ENCODE results near the gene SYTL4.

DNA sequence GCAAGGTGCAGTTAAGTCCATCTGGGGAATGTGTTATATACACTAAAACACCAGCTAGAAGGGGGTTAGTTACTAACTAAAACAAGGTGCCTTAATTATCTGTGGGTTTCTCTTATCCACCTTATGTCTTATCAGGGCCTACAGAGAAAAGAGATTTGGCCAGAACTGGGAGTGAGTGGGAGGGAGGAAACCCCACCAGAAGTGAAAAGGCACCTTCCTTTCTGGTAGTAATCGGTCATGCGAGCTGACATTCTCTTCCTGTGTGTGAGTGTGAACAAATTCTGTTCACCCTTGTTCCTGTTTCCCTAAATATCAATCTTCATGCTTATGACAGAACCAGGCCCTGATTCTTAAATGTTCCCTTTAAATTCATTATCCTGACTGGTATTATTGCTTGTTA lies 44.4 kb downstream of the SYTL4 start:
- TF ChIP-seq REST (IDR thresholded peaks at IDR 0.05; ENCODE audit: unreplicated experiment) (no peak), EZH2phosphoT487 (IDR thresholded peaks at IDR 0.05; ENCODE audit: unreplicated experiment) (no peak), POLR2AphosphoS5 (IDR thresholded peaks at IDR 0.05; ENCODE audit: low read depth) (no peak), CREB1 (CRISPR knock-in tag; IDR thresholded peaks at IDR 0.05; ENCODE audit: low read depth) (no peak), EZH2 (IDR thresholded peaks at IDR 0.05; ENCODE audit: low read depth, unreplicated experiment) (no peak), JUNB (IDR thresholded peaks at IDR 0.05; ENCODE audit: unreplicated experiment) (no peak), ETS1 (IDR thresholded peaks at IDR 0.05) (no peak), ZNF331 (CRISPR knock-in tag; IDR thresholded peaks at IDR 0.05; ENCODE audit: low read depth) (no peak), NANOG (IDR thresholded peaks at IDR 0.05; ENCODE audit: borderline replicate concordance) (no peak), STAT1 (IDR thresholded peaks at IDR 0.05; ENCODE audit: unreplicated experiment) (no peak)
- TF ChIP-seq, protein P1, sequence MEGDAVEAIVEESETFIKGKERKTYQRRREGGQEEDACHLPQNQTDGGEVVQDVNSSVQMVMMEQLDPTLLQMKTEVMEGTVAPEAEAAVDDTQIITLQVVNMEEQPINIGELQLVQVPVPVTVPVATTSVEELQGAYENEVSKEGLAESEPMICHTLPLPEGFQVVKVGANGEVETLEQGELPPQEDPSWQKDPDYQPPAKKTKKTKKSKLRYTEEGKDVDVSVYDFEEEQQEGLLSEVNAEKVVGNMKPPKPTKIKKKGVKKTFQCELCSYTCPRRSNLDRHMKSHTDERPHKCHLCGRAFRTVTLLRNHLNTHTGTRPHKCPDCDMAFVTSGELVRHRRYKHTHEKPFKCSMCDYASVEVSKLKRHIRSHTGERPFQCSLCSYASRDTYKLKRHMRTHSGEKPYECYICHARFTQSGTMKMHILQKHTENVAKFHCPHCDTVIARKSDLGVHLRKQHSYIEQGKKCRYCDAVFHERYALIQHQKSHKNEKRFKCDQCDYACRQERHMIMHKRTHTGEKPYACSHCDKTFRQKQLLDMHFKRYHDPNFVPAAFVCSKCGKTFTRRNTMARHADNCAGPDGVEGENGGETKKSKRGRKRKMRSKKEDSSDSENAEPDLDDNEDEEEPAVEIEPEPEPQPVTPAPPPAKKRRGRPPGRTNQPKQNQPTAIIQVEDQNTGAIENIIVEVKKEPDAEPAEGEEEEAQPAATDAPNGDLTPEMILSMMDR (conservative IDR thresholded peaks at IDR 0.05; ENCODE audit: low read depth in 2 of 2): no peak
